Measurements from ENCODE around the gene INF2. TPM values are rescaled to one million over a fixed set of nuclear protein-coding genes. Genes with fewer than 3 reads are reported as not detected.

INF2 gene
- total and polyA plus RNA-seq, 4 donors = 13.1 to 51.6 (median 25.5) TPM

GRCh38 chr14:104767634-104767918 lies 78.2 kb downstream of the INF2 start:
- H3K4me3 ChIP-seq (ENCODE audit: low read depth in 1 of 3, low read length in 3 of 3) = peak overlapping the region in 1 of 3 donors; percentile 48
- peak overlapping the region in 1 of 2 donors; percentile 94 for H3K9ac ChIP-seq (ENCODE audit: low read depth in 1 of 2, low read length in 2 of 2)
- TF ChIP-seq RXRA (IDR thresholded peaks at IDR 0.05) (no peak), FOXA2 (IDR thresholded peaks at IDR 0.05) (no peak), JUND (IDR thresholded peaks at IDR 0.05) (no peak), RAD21 (IDR thresholded peaks at IDR 0.05) (no peak), YY1 (IDR thresholded peaks at IDR 0.05) (no peak), ZBTB33 (IDR thresholded peaks at IDR 0.05) (no peak), EGR1 (IDR thresholded peaks at IDR 0.05; ENCODE audit: low read depth in 2 of 2) (no peak), CTCF (IDR thresholded peaks at IDR 0.05; ENCODE audit: low read depth, low read length, missing input control) (no peak), REST (IDR thresholded peaks at IDR 0.05) (no peak), GABPA (IDR thresholded peaks at IDR 0.05 in 1 of 2, conservative IDR thresholded peaks at IDR 0.05 in 1 of 2) (no peak)
- peak overlapping the region; percentile 44 to 79 for H3K27ac ChIP-seq (ENCODE audit: low read depth in 1 of 2, low read length in 2 of 2)
- DNase-seq (ENCODE audit: low spot score) = no peak
- no peaks in the 10 kb centered on the region for H3K27me3 ChIP-seq (ENCODE audit: control insufficient read depth in 4 of 4, insufficient read depth in 4 of 4, low read length in 3 of 4)
- H3K4me1 ChIP-seq (ENCODE audit: control insufficient read depth in 4 of 4, insufficient read depth in 4 of 4, low read length in 3 of 4) = peaks cover 5 to 34% (median 18%) of the 10 kb centered on the region in 4 donors
- H3K36me3 ChIP-seq (ENCODE audit: control insufficient read depth in 4 of 4, insufficient read depth in 3 of 4, low read depth in 1 of 4, low read length in 3 of 4) = peaks cover 7 to 18% (median 16%) of the 10 kb centered on the region in 4 donors
- H3K9me3 ChIP-seq (ENCODE audit: control insufficient read depth in 4 of 4, low read length in 3 of 4) = no peaks in the 10 kb centered on the region
- WGBS = 52% methylated on average over 5 of the region's 5 CpGs

GRCh38 chr14:104768437-104769323 lies 79.3 kb downstream of the INF2 start:
- Histone ChIP-seq H3K9me3 (ENCODE audit: control insufficient read depth in 4 of 4, low read length in 3 of 4) (no peaks in the 10 kb centered on the region), H3K4me3 (ENCODE audit: low read depth in 1 of 3, low read length in 3 of 3) (peak overlapping the region in 1 of 3 donors; percentile 48), H3K27me3 (ENCODE audit: control insufficient read depth in 4 of 4, insufficient read depth in 4 of 4, low read length in 3 of 4) (no peaks in the 10 kb centered on the region), H3K36me3 (ENCODE audit: control insufficient read depth in 4 of 4, insufficient read depth in 3 of 4, low read depth in 1 of 4, low read length in 3 of 4) (peaks cover 11 to 27% (median 18%) of the 10 kb centered on the region in 4 donors), H3K9ac (ENCODE audit: low read depth in 1 of 2, low read length in 2 of 2) (no peak overlapping the region), H3K4me1 (ENCODE audit: control insufficient read depth in 4 of 4, insufficient read depth in 4 of 4, low read length in 3 of 4) (peaks cover 5 to 34% (median 18%) of the 10 kb centered on the region in 4 donors), H3K27ac (ENCODE audit: low read depth in 1 of 2, low read length in 2 of 2) (peak overlapping the region in 1 of 2 donors; percentile 54)
- WGBS = 10% methylated on average over 25 of the region's 25 CpGs
- DNase-seq (ENCODE audit: low spot score) = peak; percentile 97
- no peak for TF ChIP-seq FOXA1 (IDR thresholded peaks at IDR 0.05)
- no peak for TF ChIP-seq ATF3 (IDR thresholded peaks at IDR 0.05)
- TF ChIP-seq SP1 (IDR thresholded peaks at IDR 0.05) = no peak
- TF ChIP-seq HNF4G (IDR thresholded peaks at IDR 0.05) = no peak
- no peak for TF ChIP-seq GABPA (IDR thresholded peaks at IDR 0.05 in 1 of 2, conservative IDR thresholded peaks at IDR 0.05 in 1 of 2)
- TF ChIP-seq RAD21 (IDR thresholded peaks at IDR 0.05) = peak; percentile 80 to 86
- no peak for TF ChIP-seq MAX (IDR thresholded peaks at IDR 0.05)
- no peak for TF ChIP-seq JUND (IDR thresholded peaks at IDR 0.05)
- TF ChIP-seq CTCF (IDR thresholded peaks at IDR 0.05; ENCODE audit: low read depth, low read length, missing input control) = peak; percentile 97
- no peak for TF ChIP-seq HNF4A (conservative IDR thresholded peaks at IDR 0.05)
- TF ChIP-seq TAF1 (conservative IDR thresholded peaks at IDR 0.05) = no peak
- peak in 1 of 2 donors; percentile 25 for TF ChIP-seq RXRA (IDR thresholded peaks at IDR 0.05)
- no peak for TF ChIP-seq NR2F2 (IDR thresholded peaks at IDR 0.05)
